ENCODE results near the gene SLC6A12. TPM values are rescaled to one million over a fixed set of nuclear protein-coding genes. Genes with fewer than 3 reads are reported as not detected.
"Not testable (repeated sequence)": the region's sequence is repeated elsewhere in the genome, so short reads cannot be mapped to it uniquely, and the experiment has no call there.

SLC6A12 gene
- total and polyA plus RNA-seq, 2 donors (not counting 3 experiments of a cell fraction or from before 2014, with no cell fraction given): not detected

GRCh38 chr12:236445-236844, 22.5 kb upstream of the SLC6A12 start:
- Histone ChIP-seq H4K20me1 (replicated peaks; ENCODE audit: control insufficient read depth, extremely low read depth, insufficient read depth, low read length) (no peaks in the 10 kb centered on the region), H2AFZ (ENCODE audit: low read depth, low read length) (no peak overlapping the region), H3K36me3 (ENCODE audit: control insufficient read depth in 2 of 2, extremely low read depth in 1 of 2, insufficient read depth in 2 of 2, low read length in 2 of 2) (no peaks in the 10 kb centered on the region), H3K9me1 (replicated peaks; ENCODE audit: control insufficient read depth, extremely low read depth, insufficient read depth, low read length) (no peaks in the 10 kb centered on the region), H3K9ac (replicated peaks; ENCODE audit: extremely low read depth, insufficient read depth, low read length) (no peak overlapping the region), H3K27ac (ENCODE audit: insufficient read depth, low read depth, low read length) (no peak overlapping the region), H3K79me2 (ENCODE audit: control insufficient read depth, insufficient read depth, low read length) (no peaks in the 10 kb centered on the region), H3K27me3 (ENCODE audit: control insufficient read depth in 2 of 2, insufficient read depth in 2 of 2, low read length in 2 of 2) (no peaks in the 10 kb centered on the region), H3K4me3 (replicated peaks in 1 of 3; ENCODE audit: insufficient read depth in 1 of 3, low read depth in 1 of 3, low read length in 3 of 3) (no peak overlapping the region), H3K4me1 (ENCODE audit: control insufficient read depth, extremely low read depth, insufficient read depth, low read length) (no peaks in the 10 kb centered on the region), H3K9me3 (replicated peaks; ENCODE audit: control insufficient read depth, insufficient read depth, low read length) (no peaks in the 10 kb centered on the region), H3K4me2 (ENCODE audit: insufficient read depth, low read length) (no peak overlapping the region)
- intact Hi-C loops (cut with micrococcal nuclease) (no loop called here), dilution Hi-C loops (cut with MboI; ENCODE audit: extremely low pct_ligation_motif_present, low sequenced_read_pairs) (no loop called here)
- ChIA-PET POLR2A (no interaction called here), CTCF (no interaction called here)
- TF ChIP-seq MAX (IDR thresholded peaks at IDR 0.05; ENCODE audit: insufficient read depth, insufficient read length): no peak
- TF ChIP-seq MYC (IDR thresholded peaks at IDR 0.05; ENCODE audit: low read depth, low read length): no peak
- TF ChIP-seq GATA2 (IDR thresholded peaks at IDR 0.05; ENCODE audit: insufficient read depth, insufficient read length, low read depth, low read length): no peak
- no peak for TF ChIP-seq EZH2 (IDR thresholded peaks at IDR 0.05; ENCODE audit: borderline replicate concordance, low read depth, low read length, severe bottlenecking)
- no peak for TF ChIP-seq POLR2A (IDR thresholded peaks at IDR 0.05; ENCODE audit: low read depth, low read length)
- TF ChIP-seq, protein P1, sequence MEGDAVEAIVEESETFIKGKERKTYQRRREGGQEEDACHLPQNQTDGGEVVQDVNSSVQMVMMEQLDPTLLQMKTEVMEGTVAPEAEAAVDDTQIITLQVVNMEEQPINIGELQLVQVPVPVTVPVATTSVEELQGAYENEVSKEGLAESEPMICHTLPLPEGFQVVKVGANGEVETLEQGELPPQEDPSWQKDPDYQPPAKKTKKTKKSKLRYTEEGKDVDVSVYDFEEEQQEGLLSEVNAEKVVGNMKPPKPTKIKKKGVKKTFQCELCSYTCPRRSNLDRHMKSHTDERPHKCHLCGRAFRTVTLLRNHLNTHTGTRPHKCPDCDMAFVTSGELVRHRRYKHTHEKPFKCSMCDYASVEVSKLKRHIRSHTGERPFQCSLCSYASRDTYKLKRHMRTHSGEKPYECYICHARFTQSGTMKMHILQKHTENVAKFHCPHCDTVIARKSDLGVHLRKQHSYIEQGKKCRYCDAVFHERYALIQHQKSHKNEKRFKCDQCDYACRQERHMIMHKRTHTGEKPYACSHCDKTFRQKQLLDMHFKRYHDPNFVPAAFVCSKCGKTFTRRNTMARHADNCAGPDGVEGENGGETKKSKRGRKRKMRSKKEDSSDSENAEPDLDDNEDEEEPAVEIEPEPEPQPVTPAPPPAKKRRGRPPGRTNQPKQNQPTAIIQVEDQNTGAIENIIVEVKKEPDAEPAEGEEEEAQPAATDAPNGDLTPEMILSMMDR (IDR thresholded peaks at IDR 0.05; ENCODE audit: extremely low read depth in 1 of 2, insufficient read depth in 1 of 2, low read depth in 1 of 2, low read length in 2 of 2): no peak
- TF ChIP-seq FOS (IDR thresholded peaks at IDR 0.05; ENCODE audit: borderline replicate concordance, insufficient read depth, low read length): no peak
- DNase-seq (ENCODE audit: low read depth, low spot score): no peak
- BruUV-seq (replicated peaks): no TSS peak
- FAIRE-seq: no peak

- H2AFZ ChIP-seq (ENCODE audit: low read depth, low read length); H3K27me3 ChIP-seq (ENCODE audit: control insufficient read depth in 2 of 2, insufficient read depth in 2 of 2, low read length in 2 of 2); H3K27ac ChIP-seq (ENCODE audit: insufficient read depth, low read depth, low read length); BruUV-seq (replicated peaks); FAIRE-seq; dilution Hi-C loops (cut with MboI; ENCODE audit: extremely low pct_ligation_motif_present, low sequenced_read_pairs); POLR2A ChIA-PET; H3K79me2 ChIP-seq (ENCODE audit: control insufficient read depth, insufficient read depth, low read length); H3K4me2 ChIP-seq (ENCODE audit: insufficient read depth, low read length); H3K4me1 ChIP-seq (ENCODE audit: control insufficient read depth, extremely low read depth, insufficient read depth, low read length); DNase-seq (ENCODE audit: low read depth, low spot score); H3K9me1 ChIP-seq (replicated peaks; ENCODE audit: control insufficient read depth, extremely low read depth, insufficient read depth, low read length); CTCF ChIA-PET; H4K20me1 ChIP-seq (replicated peaks; ENCODE audit: control insufficient read depth, extremely low read depth, insufficient read depth, low read length); H3K36me3 ChIP-seq (ENCODE audit: control insufficient read depth in 2 of 2, extremely low read depth in 1 of 2, insufficient read depth in 2 of 2, low read length in 2 of 2); H3K9ac ChIP-seq (replicated peaks; ENCODE audit: extremely low read depth, insufficient read depth, low read length); H3K4me3 ChIP-seq (replicated peaks in 1 of 3; ENCODE audit: insufficient read depth in 1 of 3, low read depth in 1 of 3, low read length in 3 of 3); H3K9me3 ChIP-seq (replicated peaks; ENCODE audit: control insufficient read depth, insufficient read depth, low read length); intact Hi-C loops (cut with micrococcal nuclease): not testable (repeated sequence)
These were observed 22.0 kb upstream of the SLC6A12 start for GRCh38 chr12:235967-236366.

Data from endothelial cell of umbilical vein (primary cell).